NCI-H2227 (cell line): ENCODE results near the gene P2RX1.

Experiments used
- DNase-seq: peaks from one replicate; lab custom pipeline; 2025; ENCODE audit not compliant: unreplicated experiment; lab: John Stamatoyannopoulos, UW

Gene P2RX1

DNA sequence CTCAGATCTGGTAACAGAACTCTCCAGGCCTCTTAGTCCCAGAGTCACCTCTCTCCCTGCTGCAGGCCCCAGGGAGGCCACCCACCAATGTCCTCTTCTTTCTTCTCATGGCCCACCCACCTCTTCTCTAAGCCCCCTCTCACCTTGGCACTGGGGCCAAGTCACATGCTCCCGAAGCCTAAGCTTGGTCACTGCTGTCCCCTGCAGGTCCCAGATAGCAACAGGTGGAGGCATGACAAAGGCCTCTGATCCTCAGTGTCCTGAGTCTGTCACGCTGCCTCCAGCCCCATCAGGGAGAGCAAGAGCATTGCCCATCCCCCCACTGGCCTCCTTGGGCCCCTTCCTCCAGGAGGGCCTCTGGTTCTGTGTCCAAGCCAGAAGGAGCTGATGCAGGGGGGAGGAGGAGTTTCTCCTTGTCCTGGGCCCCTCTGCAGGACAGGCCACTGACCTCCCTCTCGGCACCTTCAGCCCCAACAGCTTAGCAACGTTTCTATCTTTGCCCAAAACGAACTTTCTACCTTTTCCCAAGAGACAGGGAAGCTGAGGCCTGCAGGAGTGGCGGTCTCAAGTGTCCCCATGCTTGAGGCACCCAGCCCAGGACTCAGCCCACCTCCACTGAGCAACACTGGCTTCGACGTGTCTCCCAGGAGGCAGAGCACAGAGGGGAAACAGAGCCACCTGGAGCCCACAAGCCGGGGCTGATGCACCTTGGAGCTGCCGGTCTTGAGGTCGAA lies 8.6 kb downstream of the P2RX1 start:
- no peak for DNase-seq

DNA sequence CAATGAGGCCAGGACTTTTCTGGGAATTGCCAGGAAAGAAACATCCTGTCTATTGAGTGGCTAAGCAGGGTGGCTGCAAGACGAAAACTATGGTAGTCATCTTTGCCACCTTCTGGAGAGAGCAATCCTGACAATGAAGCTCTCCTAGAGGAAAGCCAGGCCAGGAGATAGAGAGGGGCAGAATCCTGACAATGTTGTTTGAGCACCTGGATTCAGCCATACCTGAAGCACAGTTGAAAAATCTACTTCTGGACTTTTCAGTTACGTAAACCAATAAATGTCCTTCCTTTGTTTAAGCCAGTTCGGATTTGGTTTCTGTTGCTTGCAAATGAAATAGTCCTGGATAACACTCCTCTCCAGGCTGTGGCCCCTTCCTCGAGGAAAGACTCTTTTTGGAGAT lies 9.4 kb downstream of the P2RX1 start:
- no peak for DNase-seq

DNA sequence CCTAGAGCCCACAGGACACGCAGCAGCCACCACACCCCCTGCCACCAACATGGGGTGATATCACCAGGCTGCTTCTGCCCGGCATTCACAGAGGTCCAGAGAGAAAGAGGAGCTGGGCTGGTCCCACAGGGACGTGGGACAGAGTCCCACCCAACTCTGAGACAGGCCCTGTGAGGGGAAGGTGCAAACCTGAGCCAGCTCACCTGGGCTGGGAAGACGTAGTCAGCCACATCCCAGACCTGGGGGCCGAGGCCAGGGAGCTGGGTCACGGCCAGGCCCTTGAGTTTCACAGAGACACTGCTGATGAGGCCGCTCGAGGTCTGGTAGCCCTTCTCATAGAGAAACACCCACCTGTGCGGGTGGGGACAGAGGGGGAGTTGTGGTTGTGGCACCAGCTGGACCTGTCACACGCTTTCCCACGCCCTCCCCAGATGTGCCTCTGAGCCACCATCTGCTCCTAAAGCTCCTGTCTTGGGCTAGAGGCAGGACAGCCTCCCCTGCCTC lies 11.2 kb downstream of the P2RX1 start:
- no peak for DNase-seq

DNA sequence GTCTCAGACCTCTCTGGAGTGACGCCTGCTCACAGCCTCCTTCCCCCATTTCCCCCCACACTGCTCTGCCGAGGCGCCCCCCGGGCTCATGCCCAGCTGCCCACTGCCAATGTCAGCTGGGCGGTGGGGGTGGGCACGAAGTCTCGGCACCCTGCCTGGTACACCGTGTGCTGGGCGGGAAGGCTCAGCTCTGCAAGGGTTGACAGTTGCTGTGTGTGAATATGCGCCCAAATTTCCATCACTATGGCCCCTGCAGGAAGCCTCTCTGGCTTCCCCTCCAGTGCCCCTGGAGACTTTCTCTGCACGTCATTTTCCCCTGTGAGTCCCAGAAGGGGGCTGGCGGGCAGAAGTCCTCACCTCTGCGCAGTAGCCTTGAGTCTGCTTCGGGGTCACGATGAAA lies 11.8 kb downstream of the P2RX1 start:
- DNase-seq, result no peak

DNA sequence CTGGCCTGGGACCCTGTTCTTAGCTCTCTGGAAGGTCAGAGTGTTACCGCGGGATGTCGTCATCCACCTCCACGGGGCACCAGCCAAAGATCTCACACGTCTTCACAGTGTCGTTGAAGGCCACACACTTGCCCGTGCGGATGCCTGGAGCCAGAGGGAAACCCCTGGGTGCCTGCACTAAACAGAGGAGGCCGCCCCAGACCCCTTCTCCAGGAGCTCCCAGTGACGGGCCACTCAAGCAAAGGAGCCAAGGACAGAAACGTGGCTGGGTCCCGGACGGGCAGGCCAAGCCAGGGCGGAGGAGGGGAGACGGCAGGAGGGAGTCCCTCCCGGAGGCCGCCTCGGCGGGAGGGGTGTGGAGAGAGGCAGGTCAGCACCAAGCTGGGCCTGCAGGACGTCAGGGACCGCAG lies 12.4 kb downstream of the P2RX1 start:
- no peak for DNase-seq

DNA sequence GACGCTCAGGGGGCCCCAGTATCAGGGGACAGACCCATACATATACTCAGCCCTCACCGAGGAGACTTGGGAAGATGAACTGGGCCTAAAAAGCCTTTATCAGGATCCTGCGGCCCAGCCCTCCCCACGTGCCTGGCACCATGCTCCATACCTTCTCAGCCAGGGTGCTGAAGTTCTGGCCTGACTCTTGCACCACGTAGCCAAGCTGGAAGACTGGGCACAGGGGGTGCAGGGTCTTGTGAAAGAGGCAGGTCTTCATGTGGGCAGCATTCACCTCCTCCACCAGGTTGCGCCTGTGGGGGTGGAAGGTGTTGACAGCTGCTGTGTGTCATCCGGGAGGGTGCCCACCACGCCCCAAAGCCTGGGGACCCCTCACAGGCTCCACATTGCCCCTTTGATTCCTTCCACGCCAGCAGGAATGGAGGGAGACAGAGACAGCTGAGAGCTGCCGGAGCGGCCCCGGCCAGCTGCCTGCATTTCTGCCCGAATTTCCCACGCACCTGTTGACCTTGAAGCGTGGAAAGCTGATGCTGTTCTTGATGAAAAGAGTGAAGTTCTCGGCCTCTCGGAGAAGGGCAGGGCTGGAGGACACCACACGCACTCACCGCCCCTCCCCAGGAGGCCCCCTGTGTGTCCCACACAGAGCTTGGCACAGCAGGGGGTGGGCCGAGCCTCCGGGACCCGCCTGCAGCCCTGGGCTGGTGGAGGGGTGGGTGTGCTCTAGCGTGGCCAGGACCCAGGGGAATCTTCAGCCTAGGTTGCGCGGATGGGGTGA lies 13.0 kb downstream of the P2RX1 start:
- no peak for DNase-seq

DNA sequence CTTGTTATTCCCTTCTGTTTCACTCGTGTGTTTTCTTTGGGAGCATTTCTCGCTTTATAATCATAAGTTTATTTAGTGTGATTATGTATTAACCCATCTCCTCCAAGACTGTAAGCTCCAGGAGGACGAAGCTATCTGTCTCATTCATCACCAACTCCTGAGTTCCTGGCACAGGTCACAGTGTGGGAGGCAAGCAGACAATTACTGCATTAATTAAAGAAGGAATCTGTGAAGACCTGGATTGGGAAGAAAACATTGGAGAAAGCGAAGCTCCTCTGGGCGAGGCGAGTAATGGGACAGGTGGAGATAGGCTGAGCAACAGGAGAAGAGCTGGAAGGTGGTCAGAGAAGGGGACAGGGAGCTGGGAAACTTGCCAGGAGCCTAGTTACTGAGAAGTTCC lies 15.6 kb downstream of the P2RX1 start:
- DNase-seq, result no peak

DNA sequence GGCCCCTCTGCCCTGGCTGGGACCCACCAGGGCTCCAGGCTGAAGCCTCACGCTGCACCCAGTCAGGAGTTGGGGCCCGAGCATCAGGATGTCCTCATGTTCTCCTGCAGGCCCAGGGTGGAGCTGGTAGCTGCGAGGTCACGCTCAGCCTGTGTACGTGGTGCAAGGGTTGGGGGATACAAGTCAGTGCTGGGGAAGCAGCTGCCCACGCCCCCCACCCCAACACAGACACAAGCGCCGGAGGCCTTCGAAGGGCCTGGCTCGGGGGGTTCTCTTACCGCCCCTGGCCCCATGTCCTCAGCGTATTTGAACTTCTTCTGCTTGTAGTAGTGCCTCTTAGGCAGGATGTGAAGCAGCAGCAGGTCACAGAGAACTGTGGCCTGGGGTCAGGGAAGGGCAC lies 18.5 kb downstream of the P2RX1 start:
- no peak for DNase-seq

DNA sequence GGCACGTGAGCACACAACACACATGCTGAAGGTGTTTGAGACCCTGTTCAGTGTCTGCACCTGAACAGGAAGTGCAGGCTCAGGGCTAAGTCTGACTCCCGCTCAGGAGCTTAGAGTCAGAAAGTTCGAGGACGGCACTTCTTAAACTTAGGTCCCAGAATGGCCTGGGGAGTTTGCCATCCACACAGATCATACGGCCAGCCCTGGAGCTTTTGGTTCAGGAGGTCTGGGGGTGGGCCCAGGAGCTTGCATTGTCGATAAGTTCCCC lies 19.4 kb downstream of the P2RX1 start:
- no peak for DNase-seq

DNA sequence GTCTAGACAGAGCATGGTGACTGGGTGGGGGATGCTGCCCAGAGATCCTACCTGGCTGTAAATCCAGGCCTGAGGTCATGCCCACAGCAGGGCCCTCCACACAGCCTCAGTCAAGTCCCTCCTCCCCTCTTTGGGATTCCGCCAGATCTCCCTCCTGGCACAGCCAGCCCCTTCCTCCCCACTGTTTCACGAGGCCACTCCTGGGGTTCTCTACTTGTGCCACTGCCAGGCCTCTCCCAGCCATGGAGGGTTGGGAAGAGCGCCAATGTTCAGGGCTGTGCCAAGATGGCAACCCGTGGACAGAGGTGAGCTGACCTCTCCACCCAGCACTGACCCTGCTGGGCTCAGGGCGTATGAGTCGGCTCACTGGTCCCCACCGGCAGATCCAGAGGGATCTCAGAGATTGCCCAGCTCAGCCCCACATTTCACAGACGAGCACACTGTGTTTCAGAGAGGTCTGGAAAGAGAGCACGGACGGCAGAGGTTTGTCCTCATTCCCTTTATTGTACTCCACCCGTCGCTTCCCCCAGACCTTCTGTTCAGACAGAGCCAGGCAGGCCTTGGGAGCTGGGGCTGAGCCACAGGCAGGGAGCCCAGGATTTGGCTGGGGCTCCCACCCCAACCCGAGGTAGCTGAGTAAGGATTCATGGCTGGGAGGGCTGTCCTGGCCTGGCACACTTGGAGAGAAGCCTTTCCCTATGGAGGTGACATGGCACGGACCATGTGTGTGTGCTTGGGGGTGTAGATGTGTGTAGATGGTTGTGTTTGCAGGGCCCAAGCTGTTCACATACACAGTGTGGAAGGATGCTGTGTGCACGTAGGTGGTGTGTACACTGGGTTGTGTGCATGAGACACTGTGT lies 19.9 kb downstream of the P2RX1 start:
- no peak for DNase-seq

DNA sequence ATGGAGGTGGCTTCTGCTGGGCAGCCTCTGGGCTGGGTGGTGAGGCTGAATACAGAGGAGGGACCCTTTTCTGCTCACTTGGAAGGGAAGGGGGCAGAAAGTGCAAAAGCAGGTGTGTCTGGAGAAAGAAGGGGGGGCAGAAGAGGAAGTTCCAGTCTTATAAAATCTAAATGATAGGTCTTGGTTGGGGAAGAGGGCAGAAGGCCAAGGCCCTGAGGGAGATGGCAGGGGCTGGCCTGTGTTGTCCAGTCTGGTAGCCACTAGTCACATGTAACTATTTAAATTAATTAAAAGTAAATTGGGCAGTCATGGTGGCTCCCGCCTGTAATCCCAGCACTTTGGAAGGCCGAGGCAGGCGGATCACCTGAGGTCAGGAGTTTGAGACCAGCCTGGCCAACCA lies 20.9 kb downstream of the P2RX1 start:
- DNase-seq, result no peak

DNA sequence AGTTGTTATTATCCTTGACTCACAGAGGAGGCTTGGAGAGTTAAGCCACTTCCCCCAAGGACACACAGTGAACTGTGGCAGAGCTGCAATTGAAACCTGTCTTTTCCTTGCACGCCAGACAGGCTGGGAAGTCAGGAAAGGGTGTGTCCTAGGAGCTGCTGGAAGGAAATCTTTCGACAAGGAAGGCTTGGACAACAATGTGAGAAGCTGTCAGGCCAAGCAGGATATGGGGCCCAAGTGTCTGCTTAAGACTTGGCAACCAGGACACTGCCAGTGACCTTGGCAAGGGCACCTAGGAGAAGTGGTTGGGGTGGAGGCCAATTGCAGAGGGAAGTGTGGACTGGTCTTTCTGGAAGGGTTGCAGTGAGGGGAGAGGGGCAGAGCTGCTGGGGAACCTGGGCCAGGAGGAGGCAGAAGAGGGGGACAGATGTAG lies 21.3 kb downstream of the P2RX1 start:
- no peak for DNase-seq

DNA sequence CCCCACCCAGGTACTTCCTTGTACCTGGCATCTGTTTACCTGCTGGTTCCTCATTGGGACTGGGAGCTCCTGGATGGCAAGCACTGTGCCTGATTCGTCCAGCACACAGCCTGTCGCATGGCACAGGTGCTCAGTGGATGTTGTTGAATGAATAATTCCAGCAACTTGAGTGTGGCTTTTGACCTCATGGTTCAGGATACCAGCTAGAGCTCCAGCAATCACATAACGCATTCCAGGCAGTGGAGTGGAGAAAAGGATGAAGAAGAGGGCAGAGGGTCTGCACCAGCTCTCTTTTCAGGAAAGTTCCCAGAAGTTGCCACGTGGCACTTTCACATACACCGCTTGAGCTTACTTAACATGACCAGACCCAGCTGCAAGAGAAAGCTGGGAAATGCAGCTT lies 22.1 kb downstream of the P2RX1 start:
- no peak for DNase-seq

DNA sequence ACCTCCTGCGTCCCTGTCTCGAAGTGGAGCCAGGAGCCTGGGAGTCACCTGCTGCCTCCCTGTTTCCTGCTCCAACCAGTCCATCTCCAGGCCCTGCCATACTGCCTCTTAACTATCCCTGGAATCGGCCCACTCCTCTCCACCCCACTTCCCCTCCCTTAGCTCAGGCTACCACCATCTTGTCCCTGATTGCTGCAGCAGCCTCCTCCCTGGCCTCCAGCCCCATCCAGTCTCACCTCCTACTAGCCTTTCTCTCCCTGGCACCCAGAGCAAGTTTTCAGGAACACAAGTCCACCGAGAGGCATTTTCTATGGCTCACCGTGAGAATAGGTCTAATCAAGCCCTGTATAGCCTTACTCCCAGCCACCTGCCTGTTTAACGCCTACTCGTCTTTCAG lies 22.5 kb downstream of the P2RX1 start:
- no peak for DNase-seq

DNA sequence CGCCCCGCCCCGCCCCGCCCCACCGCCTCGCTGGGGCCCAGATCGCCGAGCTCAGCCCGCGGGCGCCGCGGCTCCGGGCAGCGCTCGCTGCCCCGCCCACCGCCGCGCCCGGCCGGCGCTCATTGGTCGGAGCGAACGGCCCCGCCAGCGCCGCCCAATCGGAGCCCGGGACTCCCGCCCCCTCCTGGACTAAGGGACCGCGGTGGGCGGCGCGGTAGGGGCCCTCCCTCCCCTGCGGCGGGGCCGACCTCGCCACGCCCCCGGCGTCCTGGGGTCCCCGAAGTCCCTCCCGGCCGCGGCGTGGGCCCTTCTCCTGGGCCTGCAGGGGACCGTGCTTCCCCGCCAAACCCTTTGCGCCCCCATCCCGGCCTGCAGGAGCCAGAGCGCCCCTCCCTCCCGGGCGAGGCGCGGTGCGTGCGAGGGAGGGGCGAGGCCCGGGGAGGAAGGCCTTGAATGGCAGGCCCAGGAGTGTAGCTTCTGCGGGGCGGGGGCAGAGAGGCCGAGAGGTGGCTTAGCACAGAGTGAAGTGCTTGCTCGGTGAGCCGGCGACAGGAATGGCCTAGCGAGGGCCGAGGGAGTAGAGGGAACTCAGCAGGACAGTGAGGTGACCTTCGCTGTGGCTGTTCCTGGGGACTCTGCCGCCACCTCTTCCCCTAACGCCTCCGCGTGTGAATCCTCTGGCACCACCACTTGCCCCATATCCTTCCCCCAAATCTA lies 23.1 kb downstream of the P2RX1 start, which contains the start of gene CAMKK1:
Gene CAMKK1 (minus strand): TSS at position 51 of the 717 bp plus-strand sequence. CDS start 7,366 bp downstream, outside the sequence.
- peak; percentile 89 for DNase-seq

DNA sequence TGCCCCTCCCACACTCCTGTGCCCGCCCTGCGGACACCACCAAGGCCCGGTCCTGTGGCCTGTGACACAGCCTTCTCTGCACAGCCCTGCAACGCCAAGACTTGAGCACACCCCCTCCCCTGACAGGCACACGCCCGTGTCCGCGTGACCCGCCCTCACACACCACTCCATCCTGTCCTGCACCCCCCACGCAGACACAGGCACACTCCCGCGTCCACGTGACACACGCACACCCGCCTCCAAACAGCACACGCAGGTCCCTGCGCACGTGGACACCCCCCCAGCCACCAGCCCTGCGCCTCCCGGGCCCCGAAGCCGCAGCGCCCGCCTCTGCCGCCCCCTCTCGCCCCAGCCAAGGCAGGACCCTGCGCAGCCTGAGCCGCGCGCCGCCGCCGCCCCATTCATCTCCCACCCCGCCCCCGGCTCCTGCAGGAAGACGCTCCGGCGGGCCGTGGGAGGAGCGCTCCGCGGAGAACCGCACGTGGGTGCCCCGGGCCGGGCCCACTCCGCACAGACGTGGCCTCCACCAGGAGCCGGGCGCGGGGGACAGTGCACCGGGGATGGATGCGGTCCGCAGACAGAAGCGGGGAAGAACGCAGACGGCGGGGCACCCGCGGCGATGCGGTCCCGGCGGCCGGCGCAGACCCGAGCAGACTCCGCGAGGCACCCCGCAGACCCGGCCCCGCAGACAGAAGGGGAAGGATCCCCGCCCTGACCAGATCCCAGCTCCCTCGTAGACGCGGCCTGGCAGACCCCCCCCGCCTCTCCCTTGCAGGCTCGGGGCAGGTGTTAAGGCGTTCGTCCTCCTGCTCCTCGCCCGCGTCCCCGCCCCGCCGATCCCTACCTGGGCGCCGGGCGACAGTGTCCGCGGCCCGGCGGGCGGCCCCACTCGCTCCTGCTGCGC lies 23.9 kb downstream of the P2RX1 start:
- DNase-seq, result peak; percentile 74

DNA sequence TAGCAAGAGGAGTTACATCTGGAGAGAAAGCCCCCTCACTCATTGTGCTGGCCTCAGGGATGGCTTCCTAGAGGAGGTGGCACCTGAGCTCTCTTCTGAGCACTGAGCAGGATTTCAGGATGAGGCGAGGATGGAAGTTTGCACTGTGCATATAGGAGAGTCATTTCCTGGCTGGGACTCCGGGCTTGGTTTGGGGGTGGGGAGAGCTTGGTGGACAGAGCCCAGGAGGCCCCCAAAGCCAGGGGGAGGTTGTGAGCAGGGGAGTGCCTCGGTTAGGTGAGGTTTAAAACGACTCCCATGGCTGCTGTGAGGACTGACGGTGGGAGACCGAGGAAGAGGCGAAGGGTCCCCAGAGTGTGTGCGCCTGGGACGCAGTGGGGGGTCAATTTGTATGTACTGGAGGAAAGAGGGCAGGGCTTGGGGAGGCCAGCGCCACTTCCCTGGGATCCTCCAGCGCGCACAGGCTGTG lies 24.6 kb downstream of the P2RX1 start:
- DNase-seq, result no peak

DNA sequence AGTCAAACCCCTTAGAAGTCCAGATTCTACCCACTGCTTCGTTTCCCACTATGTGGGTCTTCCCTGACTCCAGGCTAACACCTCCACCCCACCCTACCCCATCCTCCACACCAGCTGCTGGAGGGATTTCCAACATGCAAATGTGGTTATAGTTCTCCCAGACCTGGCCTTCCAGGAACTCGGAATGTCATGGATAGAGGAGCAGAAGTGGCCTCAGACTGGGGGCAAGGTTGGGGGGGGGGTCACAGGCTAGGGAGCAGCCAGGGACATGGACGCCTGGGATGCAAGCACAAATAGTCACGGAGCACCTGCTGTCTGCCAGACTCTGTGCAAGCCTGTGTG lies 25.4 kb downstream of the P2RX1 start:
- no peak for DNase-seq

DNA sequence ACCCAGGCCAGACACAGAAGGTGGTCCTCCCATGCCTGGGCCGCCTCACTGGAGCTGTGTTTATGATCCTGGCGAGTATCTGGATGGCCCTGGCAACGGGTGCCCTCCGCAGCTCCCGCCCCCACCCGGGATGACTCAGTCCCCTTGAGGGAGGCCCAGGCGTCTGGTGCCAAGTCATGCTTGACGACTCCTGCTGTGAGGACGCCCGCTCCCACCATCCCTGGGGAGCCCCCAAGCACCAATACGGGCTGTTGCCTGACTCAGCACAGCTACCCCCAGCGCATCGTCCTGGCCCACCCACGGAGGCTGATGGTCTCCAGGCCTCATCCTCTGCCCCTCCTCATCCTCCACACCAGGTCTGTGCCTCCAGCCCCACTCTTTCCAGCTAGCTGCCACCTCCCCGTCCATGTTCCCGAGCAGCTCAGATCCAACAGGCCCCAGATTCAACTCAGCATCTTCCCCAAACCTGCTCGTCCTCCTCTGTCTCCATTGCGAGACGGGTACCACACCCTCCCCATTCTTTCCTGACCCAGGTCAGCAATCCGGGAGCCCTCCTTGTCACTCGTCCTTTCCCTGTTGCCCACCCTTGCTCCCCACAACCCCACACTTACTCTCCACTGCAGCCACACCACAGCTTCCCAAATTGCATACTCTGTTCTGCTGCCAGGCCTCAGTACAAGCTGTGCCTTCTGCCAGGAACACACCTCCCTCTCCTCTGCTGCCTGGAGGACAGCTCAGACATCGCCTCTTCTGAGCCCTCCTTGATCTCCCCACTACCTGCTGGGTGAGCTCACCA lies 26.0 kb downstream of the P2RX1 start:
- DNase-seq, result no peak
